Measurements from ENCODE around the gene C1orf105.
"Not testable (repeated sequence)": the region's sequence is repeated elsewhere in the genome, so short reads cannot be mapped to it uniquely, and the experiment has no call there.

GRCh38 chr1:172437183-172437582, 16.7 kb downstream of the C1orf105 start:
- not testable (repeated sequence) for TF ChIP-seq CTCF, POLR2A, EP300 (IDR thresholded peaks at IDR 0.05)
